Peyer's patch (tissue), 4 donors: ENCODE measurements around the gene PNMA3.
"Not testable (repeated sequence)": the region's sequence is repeated elsewhere in the genome, so short reads cannot be mapped to it uniquely, and the experiment has no call there.

Experiments
- POLR2A ChIP-seq, 2 donors: fragments of 450-650 bp; IDR thresholded peaks; one replicate each; pipeline ENCODE4 v1.5.1; 2017; ENCODE audit warnings: antibody characterized with exemption in 2 of 2, mild to moderate bottlenecking in 2 of 2, moderate library complexity in 2 of 2
- TF ChIP-seq, protein P1 (sequence below), 6 experiments: fragments of 450-650 bp in 4 of 6; fragments of 200-600 bp in 2 of 6; sonication (generic) in 1 of 6; IDR thresholded peaks; one replicate each; pipeline ENCODE4 v1.5.1; 2017 to 2019; ENCODE audit warnings: antibody characterized with exemption in 6 of 6, mild to moderate bottlenecking in 3 of 6, moderate library complexity in 1 of 6

DNA sequence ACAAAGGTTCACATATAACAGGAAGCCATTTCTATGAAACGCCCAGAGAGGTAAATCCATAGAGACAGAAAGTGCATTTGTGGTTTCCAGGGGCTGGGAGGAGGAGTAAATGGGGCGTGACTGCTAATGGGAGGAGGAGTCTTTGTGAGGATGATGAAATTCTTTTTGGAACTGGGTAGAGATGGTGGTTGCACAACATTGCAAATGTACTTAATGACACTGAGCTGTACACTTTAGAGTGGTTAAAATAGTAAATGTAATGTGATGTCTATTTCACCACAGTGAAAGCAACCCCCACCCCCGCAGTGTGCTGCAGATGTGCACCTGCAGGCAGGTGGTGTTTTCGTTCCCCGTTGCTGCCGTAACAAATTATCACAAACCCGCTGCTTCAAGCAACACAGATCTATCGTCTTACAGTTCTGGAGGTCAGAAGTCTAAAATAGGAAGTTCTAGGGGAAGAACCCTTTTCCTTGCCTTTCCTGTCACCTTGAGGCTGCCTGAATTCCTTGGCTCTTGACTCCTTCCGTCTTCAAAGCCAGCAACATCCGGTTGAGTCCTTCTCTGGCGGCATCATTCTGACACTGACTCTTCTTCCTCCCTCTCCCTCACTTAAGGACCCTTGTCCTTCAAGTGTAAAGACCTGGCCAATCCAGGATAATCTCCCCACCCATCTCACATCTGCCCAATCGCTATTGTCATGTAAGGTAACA lies 50.0 kb downstream of the PNMA3 start:
- TF ChIP-seq, protein P1, sequence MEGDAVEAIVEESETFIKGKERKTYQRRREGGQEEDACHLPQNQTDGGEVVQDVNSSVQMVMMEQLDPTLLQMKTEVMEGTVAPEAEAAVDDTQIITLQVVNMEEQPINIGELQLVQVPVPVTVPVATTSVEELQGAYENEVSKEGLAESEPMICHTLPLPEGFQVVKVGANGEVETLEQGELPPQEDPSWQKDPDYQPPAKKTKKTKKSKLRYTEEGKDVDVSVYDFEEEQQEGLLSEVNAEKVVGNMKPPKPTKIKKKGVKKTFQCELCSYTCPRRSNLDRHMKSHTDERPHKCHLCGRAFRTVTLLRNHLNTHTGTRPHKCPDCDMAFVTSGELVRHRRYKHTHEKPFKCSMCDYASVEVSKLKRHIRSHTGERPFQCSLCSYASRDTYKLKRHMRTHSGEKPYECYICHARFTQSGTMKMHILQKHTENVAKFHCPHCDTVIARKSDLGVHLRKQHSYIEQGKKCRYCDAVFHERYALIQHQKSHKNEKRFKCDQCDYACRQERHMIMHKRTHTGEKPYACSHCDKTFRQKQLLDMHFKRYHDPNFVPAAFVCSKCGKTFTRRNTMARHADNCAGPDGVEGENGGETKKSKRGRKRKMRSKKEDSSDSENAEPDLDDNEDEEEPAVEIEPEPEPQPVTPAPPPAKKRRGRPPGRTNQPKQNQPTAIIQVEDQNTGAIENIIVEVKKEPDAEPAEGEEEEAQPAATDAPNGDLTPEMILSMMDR (IDR thresholded peaks at IDR 0.05): not testable (repeated sequence)
- not testable (repeated sequence) for TF ChIP-seq POLR2A (IDR thresholded peaks at IDR 0.05)
